Ishikawa (cell line): ENCODE results near the gene STT3B.

Experiments
- CREB1 ChIP-seq: IDR thresholded peaks from 2 replicates; pipeline ENCODE4 v1.6.1; 2012; ENCODE audit warnings: low read depth
- EP300 ChIP-seq: IDR thresholded peaks from 2 replicates; pipeline ENCODE4 v1.6.1; 2012; ENCODE audit warnings: borderline replicate concordance
- MAX ChIP-seq: IDR thresholded peaks from 2 replicates; pipeline ENCODE4 v1.6.1; 2012

GRCh38 chr3:31503456-31503855, 29.3 kb upstream of the STT3B start:
- no peak for TF ChIP-seq CREB1
- TF ChIP-seq EP300, result no peak
- no peak for TF ChIP-seq MAX
